BE2C (cell line): ENCODE data around the gene IGSF9.

ENCODE experiments used
- DNase-seq: peaks from one replicate; pipeline ENCODE4 v3.0.0-alpha.2; 2020
- H3K27me3 ChIP-seq: fragments of 250-450 bp; sonication (Bioruptor Pico); 2 replicates; pipeline ENCODE4 v1.5.1; 2020; ENCODE audit warnings: mild to moderate bottlenecking
- H3K36me3 ChIP-seq: fragments of 250-450 bp; sonication (Bioruptor Pico); 2 replicates; pipeline ENCODE4 v1.5.1; 2020; ENCODE audit warnings: mild to moderate bottlenecking
- H3K4me1 ChIP-seq: fragments of 250-450 bp; sonication (Bioruptor Pico); 2 replicates; pipeline ENCODE4 v1.5.1; 2020
- H3K4me3 ChIP-seq: 2 replicates; pipeline ENCODE4 v1.5.1; 2011; ENCODE audit warnings: low read depth, low read length
- H3K9me3 ChIP-seq: fragments of 250-450 bp; sonication (Bioruptor Pico); 2 replicates; pipeline ENCODE4 v1.5.1; 2020
- TF ChIP-seq, protein P1 (sequence below): IDR thresholded peaks from 2 replicates; pipeline ENCODE4 v1.5.1; 2012; ENCODE audit warnings: mild to moderate bottlenecking, low read depth, low read length

The IGSF9 gene

DNA sequence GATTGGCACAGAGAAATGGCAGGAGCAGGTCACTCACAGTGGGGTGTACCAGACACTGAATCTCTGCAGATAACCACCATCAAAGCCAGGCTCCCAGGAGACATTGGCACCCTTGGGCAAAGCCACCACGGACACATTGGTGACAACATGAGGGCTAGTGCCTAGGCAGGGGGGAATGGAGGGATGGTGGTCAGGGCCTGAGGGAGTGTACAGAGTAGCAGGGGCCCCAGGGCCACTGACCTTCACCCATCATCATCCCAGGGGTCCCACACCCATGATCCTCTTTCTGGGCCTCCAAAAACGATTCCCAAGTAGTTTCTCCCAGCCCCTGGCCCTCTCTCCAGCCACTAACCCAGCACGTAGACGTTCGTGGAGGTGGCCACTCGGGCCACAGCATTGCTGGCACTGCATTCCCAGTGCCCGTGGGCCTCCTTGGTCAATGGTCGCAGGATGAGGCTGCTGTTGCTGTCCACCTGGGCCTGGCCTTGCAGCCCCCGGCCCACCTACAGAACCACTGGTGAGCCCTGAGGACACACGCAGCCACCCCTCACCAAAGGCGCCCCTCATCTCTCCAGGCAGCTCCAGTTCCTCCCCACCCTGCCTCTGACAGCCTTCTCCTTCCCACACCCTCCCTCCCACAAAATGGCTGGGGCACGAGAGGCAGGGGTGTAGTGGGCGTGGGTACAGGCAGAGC, 14.2 kb downstream of the IGSF9 start:
- no peaks in the 10 kb centered on the region for H3K4me1 ChIP-seq
- DNase-seq: no peak
- no peaks in the 10 kb centered on the region for H3K36me3 ChIP-seq
- H3K27me3 ChIP-seq: no peaks in the 10 kb centered on the region
- H3K4me3 ChIP-seq: no peak overlapping the region
- H3K9me3 ChIP-seq: no peaks in the 10 kb centered on the region
- TF ChIP-seq, protein P1, sequence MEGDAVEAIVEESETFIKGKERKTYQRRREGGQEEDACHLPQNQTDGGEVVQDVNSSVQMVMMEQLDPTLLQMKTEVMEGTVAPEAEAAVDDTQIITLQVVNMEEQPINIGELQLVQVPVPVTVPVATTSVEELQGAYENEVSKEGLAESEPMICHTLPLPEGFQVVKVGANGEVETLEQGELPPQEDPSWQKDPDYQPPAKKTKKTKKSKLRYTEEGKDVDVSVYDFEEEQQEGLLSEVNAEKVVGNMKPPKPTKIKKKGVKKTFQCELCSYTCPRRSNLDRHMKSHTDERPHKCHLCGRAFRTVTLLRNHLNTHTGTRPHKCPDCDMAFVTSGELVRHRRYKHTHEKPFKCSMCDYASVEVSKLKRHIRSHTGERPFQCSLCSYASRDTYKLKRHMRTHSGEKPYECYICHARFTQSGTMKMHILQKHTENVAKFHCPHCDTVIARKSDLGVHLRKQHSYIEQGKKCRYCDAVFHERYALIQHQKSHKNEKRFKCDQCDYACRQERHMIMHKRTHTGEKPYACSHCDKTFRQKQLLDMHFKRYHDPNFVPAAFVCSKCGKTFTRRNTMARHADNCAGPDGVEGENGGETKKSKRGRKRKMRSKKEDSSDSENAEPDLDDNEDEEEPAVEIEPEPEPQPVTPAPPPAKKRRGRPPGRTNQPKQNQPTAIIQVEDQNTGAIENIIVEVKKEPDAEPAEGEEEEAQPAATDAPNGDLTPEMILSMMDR: no peak

DNA sequence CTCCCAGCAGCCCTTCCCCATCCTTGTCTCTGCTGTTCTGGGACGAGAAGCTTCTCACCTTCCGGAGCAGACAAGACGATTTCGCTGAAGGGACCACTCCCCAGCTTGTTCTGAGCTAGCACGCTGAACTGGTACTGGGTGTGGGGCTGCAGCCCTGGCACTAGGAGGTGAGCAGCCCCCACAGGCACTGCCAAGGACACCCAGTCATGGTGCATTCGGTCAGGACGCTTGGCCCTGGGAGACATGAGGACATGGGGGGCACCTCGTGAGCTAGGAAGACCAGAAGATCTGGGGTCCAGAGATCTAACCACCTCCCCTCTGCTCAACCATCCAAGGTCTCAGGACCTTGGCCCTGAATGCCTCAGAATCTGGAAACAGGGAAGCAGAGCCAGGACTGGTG, 14.8 kb downstream of the IGSF9 start:
- Histone ChIP-seq H3K27me3 (no peaks in the 10 kb centered on the region), H3K9me3 (no peaks in the 10 kb centered on the region), H3K4me3 (no peak overlapping the region), H3K4me1 (no peaks in the 10 kb centered on the region), H3K36me3 (no peaks in the 10 kb centered on the region)
- TF ChIP-seq, protein P1: no peak
- no peak for DNase-seq

DNA sequence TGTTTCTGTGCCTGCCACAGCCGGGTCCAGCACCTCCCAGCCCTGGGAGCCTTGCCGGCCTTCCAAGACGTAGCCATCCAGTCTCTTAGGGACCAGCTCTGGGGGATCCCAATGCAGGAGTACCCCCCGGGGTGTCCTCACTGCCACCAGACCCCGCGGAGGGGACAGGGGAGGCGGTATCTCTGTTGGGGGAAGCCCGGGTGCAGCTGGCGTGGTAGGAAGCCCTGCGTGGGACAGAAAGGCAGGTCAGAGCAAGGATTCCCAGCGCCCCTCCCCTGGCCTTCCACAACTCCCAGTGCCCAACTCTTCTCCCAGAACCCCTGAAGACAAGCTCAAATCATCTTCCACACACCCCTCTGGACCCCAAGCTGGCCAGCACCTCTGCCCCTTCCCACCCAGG, 15.2 kb downstream of the IGSF9 start:
- TF ChIP-seq, protein P1: no peak

DNA sequence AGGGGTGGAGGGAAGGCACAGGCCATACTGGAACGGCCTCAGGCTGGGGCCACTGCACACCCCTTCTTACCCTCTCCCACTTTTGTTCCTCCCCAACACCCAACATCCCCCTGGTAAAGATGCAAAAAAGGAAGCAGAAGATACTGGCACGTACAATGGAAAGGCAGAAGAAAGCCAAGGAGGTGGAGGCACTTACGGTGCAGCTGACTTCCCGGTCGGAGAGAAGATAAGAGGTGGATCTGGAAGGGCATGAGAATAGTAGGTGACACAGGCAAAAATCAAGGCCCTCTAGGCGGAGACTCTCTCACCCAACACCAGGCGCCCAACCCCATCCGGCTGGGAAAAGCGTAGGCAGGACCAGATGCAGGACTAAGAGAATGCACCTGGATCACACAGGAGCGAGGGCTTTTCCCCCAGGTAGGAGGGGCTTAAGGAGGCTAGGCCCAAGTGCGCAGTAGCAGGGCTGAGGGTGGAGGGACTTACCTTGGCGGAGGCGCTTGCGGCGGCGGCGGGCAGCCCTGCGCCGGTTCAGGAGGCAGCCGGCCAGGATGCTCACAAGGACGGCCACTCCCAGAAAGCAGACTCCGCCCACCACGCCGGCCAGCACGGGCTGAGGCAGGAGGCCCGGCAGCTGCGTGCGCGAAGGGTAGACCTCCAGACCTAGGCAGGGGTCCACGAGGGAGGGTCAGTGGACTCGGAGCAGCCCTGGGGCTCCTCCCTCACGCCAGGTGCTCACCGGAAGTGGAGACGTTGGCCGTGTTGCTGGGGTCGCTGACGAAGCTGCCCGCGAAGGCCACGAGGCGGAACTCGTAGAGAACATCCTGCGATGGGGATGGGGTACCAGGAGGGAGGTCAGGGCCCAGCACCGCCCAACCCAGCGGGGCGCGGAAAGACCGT, 16.0 kb downstream of the IGSF9 start:
- H3K27me3 ChIP-seq: peaks cover 8% of the 10 kb centered on the region; the same call in 1 of the 2 replicates
- TF ChIP-seq, protein P1: no peak
- no peak overlapping the region for H3K4me3 ChIP-seq
- no peaks in the 10 kb centered on the region for H3K36me3 ChIP-seq
- no peak for DNase-seq
- H3K9me3 ChIP-seq: no peaks in the 10 kb centered on the region
- no peaks in the 10 kb centered on the region for H3K4me1 ChIP-seq

More for the DNA sequence above, 15.2 kb downstream of the IGSF9 start:
- DNase-seq: no peak
- H3K4me1 ChIP-seq: no peaks in the 10 kb centered on the region
- no peaks in the 10 kb centered on the region for H3K36me3 ChIP-seq
- no peak overlapping the region for H3K4me3 ChIP-seq
- H3K27me3 ChIP-seq: peaks cover 2% of the 10 kb centered on the region; the same call in 1 of the 2 replicates
- no peaks in the 10 kb centered on the region for H3K9me3 ChIP-seq

DNA sequence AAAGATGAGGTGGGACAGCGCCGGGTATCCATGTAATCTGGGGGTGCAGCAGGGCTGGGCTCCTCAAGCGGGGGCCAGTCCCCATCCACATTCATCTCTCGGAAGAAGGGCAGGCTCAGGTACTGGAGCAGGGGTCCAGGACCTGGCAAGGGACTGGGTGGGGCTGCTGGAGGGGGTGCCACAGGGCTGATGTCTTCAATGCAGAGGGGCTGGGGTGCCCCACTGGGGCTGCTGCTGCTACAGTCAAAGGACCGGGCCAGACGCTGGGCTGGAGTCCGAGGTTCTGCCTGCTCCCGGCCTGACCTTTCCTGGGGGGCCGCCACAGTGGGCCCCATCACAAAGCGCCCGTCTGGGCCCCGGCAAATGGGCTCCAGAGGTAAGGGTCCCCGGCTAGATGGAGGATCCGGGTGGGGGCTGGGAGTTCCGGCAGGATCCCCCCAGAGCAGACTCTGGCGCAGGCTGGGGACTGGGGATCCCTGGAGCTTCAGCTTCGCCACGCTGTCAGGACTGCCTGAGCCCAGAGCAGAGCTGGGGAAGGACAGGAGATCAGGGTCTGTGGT, 16.8 kb downstream of the IGSF9 start:
- TF ChIP-seq, protein P1: no peak
- Histone ChIP-seq H3K9me3 (no peaks in the 10 kb centered on the region), H3K36me3 (no peaks in the 10 kb centered on the region), H3K27me3 (peaks cover 8% of the 10 kb centered on the region; the same call in 1 of the 2 replicates), H3K4me1 (no peaks in the 10 kb centered on the region), H3K4me3 (no peak overlapping the region)
- no peak for DNase-seq
